Measurements from ENCODE around the gene APOL3. TPM values are rescaled to one million over a fixed set of nuclear protein-coding genes. Genes with fewer than 3 reads are reported as not detected.

Gene APOL3
- total RNA-seq, 1 experiment from 2014 or later: not detected

GRCh38 chr22:36185828-36186624, 25.5 kb upstream of the APOL3 start:
- DNase-seq: no peak
- peak; percentile 27; the same call in 2 of the 3 replicates for TF ChIP-seq CTCF (conservative IDR thresholded peaks at IDR 0.05)
- no peak overlapping the region for H2BK5ac ChIP-seq (ENCODE audit: insufficient read length, low read length)
- no peak overlapping the region for H4K5ac ChIP-seq (ENCODE audit: insufficient read length, low read depth, low read length)
- no peaks in the 10 kb centered on the region for H4K20me1 ChIP-seq (ENCODE audit: control insufficient read depth, insufficient read depth, insufficient read length)
- WGBS (ENCODE audit: extremely low coverage, insufficient read length, low lambda C conversion rate): no CpG with 5 or more reads among the region's 14 CpGs
- H3K36me3 Mint-ChIP-seq (ENCODE audit: insufficient read depth in 1 of 3, low read depth in 3 of 3): peaks cover 2 to 4% (median 2%) of the 10 kb centered on the region in 3 experiments; a peak in 4 of 7 replicates
- H3K18ac ChIP-seq (ENCODE audit: insufficient read length, low read depth, low read length): no peak overlapping the region
- no peak overlapping the region for H3K4ac ChIP-seq (ENCODE audit: low read depth, low read length)
- H2BK15ac ChIP-seq (ENCODE audit: low read depth, low read length): no peak overlapping the region
- no peaks in the 10 kb centered on the region for H3K79me1 ChIP-seq (ENCODE audit: insufficient read depth, low read depth, low read length, poor library complexity, severe bottlenecking)
- H3K79me2 ChIP-seq (ENCODE audit: insufficient read depth, low read length): no peaks in the 10 kb centered on the region
- H3K27ac Mint-ChIP-seq: no peak overlapping the region; a peak in 1 of 7 replicates
- no peaks in the 10 kb centered on the region for H3K9me3 ChIP-seq (ENCODE audit: control insufficient read depth, low read depth, low read length)
- peaks cover 8% of the 10 kb centered on the region for H3K27me3 Mint-ChIP-seq (ENCODE audit: low read depth)
- H3K56ac ChIP-seq (ENCODE audit: insufficient read length, low read depth, low read length): no peak overlapping the region
- no peak overlapping the region for H2BK12ac ChIP-seq (ENCODE audit: insufficient read length, low read depth, low read length)
- H4K8ac ChIP-seq (replicated peaks; ENCODE audit: insufficient read length, low read depth, low read length): no peak overlapping the region
- H3K14ac ChIP-seq (ENCODE audit: insufficient read depth, low read length): no peak overlapping the region
- H4K91ac ChIP-seq (ENCODE audit: insufficient read length, low read depth, low read length): no peak overlapping the region
- H3K4me3 Mint-ChIP-seq: no peak overlapping the region
- no peak overlapping the region for H3K9ac ChIP-seq (ENCODE audit: extremely low read depth, insufficient read length, low read length)
- no peaks in the 10 kb centered on the region for H3K23me2 ChIP-seq (ENCODE audit: insufficient read length, low read depth, low read length, poor library complexity, severe bottlenecking)
- H2AFZ ChIP-seq (ENCODE audit: low read length): no peak overlapping the region
- H2AK5ac ChIP-seq (ENCODE audit: insufficient read length, low read length): no peak overlapping the region
- peaks cover 34 to 37% of the 10 kb centered on the region in 2 experiments for H3K4me1 Mint-ChIP-seq
- no peak overlapping the region for H2BK20ac ChIP-seq (ENCODE audit: low read depth, low read length, poor library complexity, severe bottlenecking)
- no peaks in the 10 kb centered on the region; the same call in 1 of the 2 replicates for H3K4me1 ChIP-seq (ENCODE audit: insufficient read depth, low read length)
- H3T11ph ChIP-seq (ENCODE audit: low read length): no peak overlapping the region
- no peak overlapping the region for H3K23ac ChIP-seq (ENCODE audit: insufficient read length, low read depth, low read length)
- H3K9me3 Mint-ChIP-seq: peaks cover 1 to 5% of the 10 kb centered on the region in 2 experiments; a peak in 3 of 5 replicates
- H3K27ac ChIP-seq (ENCODE audit: insufficient read length, low read depth, low read length): no peak overlapping the region
- no peak overlapping the region for H2BK120ac ChIP-seq (ENCODE audit: low read depth, low read length, poor library complexity, severe bottlenecking)
- H3K4me2 ChIP-seq (ENCODE audit: insufficient read depth, insufficient read length, low read length): no peak overlapping the region
- no peaks in the 10 kb centered on the region; the same call in 1 of the 2 replicates for H3K27me3 ChIP-seq (ENCODE audit: insufficient read depth, low read length)
